Measurements from ENCODE around the gene ELOB.

- TF ChIP-seq, protein P1, sequence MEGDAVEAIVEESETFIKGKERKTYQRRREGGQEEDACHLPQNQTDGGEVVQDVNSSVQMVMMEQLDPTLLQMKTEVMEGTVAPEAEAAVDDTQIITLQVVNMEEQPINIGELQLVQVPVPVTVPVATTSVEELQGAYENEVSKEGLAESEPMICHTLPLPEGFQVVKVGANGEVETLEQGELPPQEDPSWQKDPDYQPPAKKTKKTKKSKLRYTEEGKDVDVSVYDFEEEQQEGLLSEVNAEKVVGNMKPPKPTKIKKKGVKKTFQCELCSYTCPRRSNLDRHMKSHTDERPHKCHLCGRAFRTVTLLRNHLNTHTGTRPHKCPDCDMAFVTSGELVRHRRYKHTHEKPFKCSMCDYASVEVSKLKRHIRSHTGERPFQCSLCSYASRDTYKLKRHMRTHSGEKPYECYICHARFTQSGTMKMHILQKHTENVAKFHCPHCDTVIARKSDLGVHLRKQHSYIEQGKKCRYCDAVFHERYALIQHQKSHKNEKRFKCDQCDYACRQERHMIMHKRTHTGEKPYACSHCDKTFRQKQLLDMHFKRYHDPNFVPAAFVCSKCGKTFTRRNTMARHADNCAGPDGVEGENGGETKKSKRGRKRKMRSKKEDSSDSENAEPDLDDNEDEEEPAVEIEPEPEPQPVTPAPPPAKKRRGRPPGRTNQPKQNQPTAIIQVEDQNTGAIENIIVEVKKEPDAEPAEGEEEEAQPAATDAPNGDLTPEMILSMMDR (conservative IDR thresholded peaks at IDR 0.05), result no peak
- no peak for TF ChIP-seq EZH2 (IDR thresholded peaks at IDR 0.05; ENCODE audit: low read depth)
Observed at GRCh38 chr16:2769100-2769529, 8.0 kb downstream of the ELOB start.
